K562 (cell line): ENCODE data around the gene PRMT3. TPM values are rescaled to one million over a fixed set of nuclear protein-coding genes. Genes with fewer than 3 reads are reported as not detected.

ENCODE experiments used
- CTCFL ChIP-seq: IDR thresholded peaks from 2 replicates; pipeline ENCODE4 v1.6.1; 2011; ENCODE audit warnings: borderline replicate concordance, low read depth, mild to moderate bottlenecking, moderate library complexity, low read length; ENCODE audit not compliant: insufficient read depth, poor library complexity, severe bottlenecking
- JUN ChIP-seq, 2 experiments: sonication (generic) in 1 of 2; formaldehyde crosslinking in 1 of 2; IDR thresholded peaks; 2 replicates each; pipeline versions ENCODE4 v1.6.1 to v1.8.0; 2012 to 2022; ENCODE audit warnings: borderline replicate concordance in 2 of 2, mild to moderate bottlenecking in 2 of 2, improper control_type of control experiment in 1 of 2, low read depth in 1 of 2, low read length in 1 of 2, missing genetic modification reagents in 1 of 2
- KLF16 ChIP-seq: IDR thresholded peaks from 2 replicates; pipeline ENCODE4 v1.6.1; 2016; ENCODE audit warnings: antibody characterized with exemption
- MXI1 ChIP-seq: IDR thresholded peaks from 2 replicates; pipeline ENCODE4 v1.6.1; 2011; ENCODE audit warnings: low read depth, mild to moderate bottlenecking, improper control_type of control experiment, low read length
- ZBTB33 ChIP-seq: sonication (generic); formaldehyde crosslinking; IDR thresholded peaks from 2 replicates; pipeline ENCODE4 v1.8.1; 2023; ENCODE audit warnings: mild to moderate bottlenecking, missing genetic modification reagents
- ZNF280B ChIP-seq: fragments of 250-450 bp; sonication (Bioruptor Pico); IDR thresholded peaks from 2 replicates; pipeline ENCODE4 v1.5.1; 2021; ENCODE audit warnings: mild to moderate bottlenecking
- ZNF282 ChIP-seq: sonication (generic); formaldehyde crosslinking; IDR thresholded peaks from 2 replicates; pipeline ENCODE4 v1.8.1; 2023; ENCODE audit warnings: missing genetic modification reagents
- ZNF318 ChIP-seq, 2 experiments: fragments of 450-650 bp; IDR thresholded peaks; 2 replicates each; pipeline ENCODE4 v1.6.1; 2016; ENCODE audit warnings: mild to moderate bottlenecking in 2 of 2, borderline replicate concordance in 1 of 2, low read depth in 1 of 2, moderate library complexity in 1 of 2
- ZNF512 ChIP-seq: IDR thresholded peaks from 2 replicates; pipeline ENCODE4 v1.6.1; 2016; ENCODE audit warnings: missing genetic modification characterization, missing compliant biosample characterization
- polyA plus RNA-seq, 8 experiments: library from polyadenylated mRNA; depleted of rRNA in 4 of 8; stranded (reverse) in 5 of 8; unstranded in 3 of 8; fragments of >200 nt; fragmentation: Nextera tagmentation in 2 of 8; fragmentation: Illumina TruSeq in 1 of 8; extraction: Ambion mirVana in 2 of 8; extraction: Trizol in 1 of 8; gene quantifications; 2 replicates each; pipeline versions ENCODE4 v1.2.1 to v1.2.3, GENCODE V29; 2011 to 2014; ENCODE audit warnings: inconsistent platforms in 1 of 8, missing spikeins in 1 of 8
- total RNA-seq, 7 experiments: library from RNA; depleted of rRNA in 6 of 7; stranded (reverse); fragments of >200 nt in 6 of 7; fragmentation: Illumina TruSeq in 2 of 7; extraction: Trizol in 2 of 7; gene quantifications; 2 replicates each; pipeline versions ENCODE4 v1.2.1 to v1.2.3, GENCODE V29; 2011 to 2021; ENCODE audit warnings: low replicate concordance in 1 of 7

PRMT3 gene
- total and polyA plus RNA-seq, 9 of the 15 experiments (the other 6 are each of a cell fraction or from before 2014, with no cell fraction given), result 24.0 to 62.1 (median 44.7) TPM

GRCh38 chr11:20353829-20354434, 33.6 kb upstream of the PRMT3 start (continued):
- no peak for TF ChIP-seq ZNF280B (CRISPR knock-in tag)
- no peak for TF ChIP-seq ZBTB33 (CRISPR knock-in tag)
- no peak for TF ChIP-seq ZNF318 (IDR thresholded peaks at IDR 0.05; ENCODE audit: borderline replicate concordance in 1 of 2, low read depth in 1 of 2)
- peak; percentile 36; the same call in 1 of the 2 replicates for TF ChIP-seq KLF16
- no peak for TF ChIP-seq ZNF512
- peak; percentile 62 for TF ChIP-seq CTCFL
- no peak for TF ChIP-seq JUN (IDR thresholded peaks at IDR 0.05; ENCODE audit: borderline replicate concordance, low read depth, low read length)
- no peak for TF ChIP-seq JUN (CRISPR knock-in tag; IDR thresholded peaks at IDR 0.05; ENCODE audit: borderline replicate concordance)
- no peak for TF ChIP-seq MXI1
- no peak for TF ChIP-seq ZNF282 (CRISPR knock-in tag)
